Mesendoderm (in vitro differentiated cells): ENCODE measurements around the gene DNAH10.

Experiments
- DNase-seq: peaks from one replicate; pipeline ENCODE4 v3.0.0; 2013
- H2AK5ac ChIP-seq: 2 replicates; pipeline ENCODE4 v1.6.1; 2013; ENCODE audit warnings: low read length, inconsistent platforms
- H2BK120ac ChIP-seq: 2 replicates; pipeline ENCODE4 v1.6.1; 2013; ENCODE audit warnings: low read depth, mild to moderate bottlenecking, low read length, moderate library complexity, mixed read lengths
- H2BK15ac ChIP-seq: replicated peaks from 2 replicates; pipeline ENCODE4 v1.6.1; 2013; ENCODE audit warnings: low read depth, mild to moderate bottlenecking, moderate library complexity
- H2BK5ac ChIP-seq: 2 replicates; pipeline ENCODE4 v1.6.1; 2013; ENCODE audit warnings: low read length, inconsistent platforms
- H3K18ac ChIP-seq: 2 replicates; pipeline ENCODE4 v1.6.1; 2013; ENCODE audit warnings: mild to moderate bottlenecking, low read length, mixed read lengths
- H3K23ac ChIP-seq: one replicate; pipeline ENCODE4 v1.6.1; 2013; ENCODE audit warnings: low read length
- H3K27ac ChIP-seq: 2 replicates; pipeline ENCODE4 v1.5.1; 2013; ENCODE audit warnings: low read depth, mild to moderate bottlenecking, inconsistent platforms, low read length, moderate library complexity
- H3K27me3 ChIP-seq: 2 replicates; pipeline ENCODE4 v1.6.1; 2013; ENCODE audit warnings: low read length, control low read depth, mild to moderate bottlenecking, inconsistent platforms; ENCODE audit not compliant: insufficient read depth, poor library complexity
- H3K36me3 ChIP-seq: 2 replicates; pipeline ENCODE4 v1.6.1; 2013; ENCODE audit warnings: low read length, inconsistent platforms; ENCODE audit not compliant: control insufficient read depth, insufficient read depth
- H3K4ac ChIP-seq: one replicate; pipeline ENCODE4 v1.6.1; 2013; ENCODE audit warnings: low read depth, mild to moderate bottlenecking, low read length, moderate library complexity
- H3K4me1 ChIP-seq: 2 replicates; pipeline ENCODE4 v1.6.1; 2013; ENCODE audit warnings: low read depth, low read length, inconsistent platforms; ENCODE audit not compliant: control insufficient read depth
- H3K4me2 ChIP-seq: 2 replicates; pipeline ENCODE4 v1.6.1; 2013; ENCODE audit warnings: low read length
- H3K4me3 ChIP-seq: 2 replicates; pipeline ENCODE4 v1.5.1; 2013; ENCODE audit warnings: mild to moderate bottlenecking, low read length
- H3K56ac ChIP-seq: one replicate; pipeline ENCODE4 v1.6.1; 2013; ENCODE audit warnings: low read length
- H3K79me1 ChIP-seq: 2 replicates; pipeline ENCODE4 v1.6.1; 2013; ENCODE audit warnings: low read length, inconsistent platforms
- H3K79me2 ChIP-seq: 2 replicates; pipeline ENCODE4 v1.6.1; 2013; ENCODE audit warnings: mild to moderate bottlenecking, low read length; ENCODE audit not compliant: control insufficient read depth, insufficient read depth
- H3K9ac ChIP-seq: 2 replicates; pipeline ENCODE4 v1.6.1; 2013; ENCODE audit warnings: low read length, inconsistent platforms
- H4K5ac ChIP-seq: one replicate; pipeline ENCODE4 v1.6.1; 2013; ENCODE audit warnings: low read length
- H4K8ac ChIP-seq: one replicate; pipeline ENCODE4 v1.6.1; 2013; ENCODE audit warnings: low read depth, mild to moderate bottlenecking, control low read depth, low read length, moderate library complexity
- WGBS: extraction: QIAGEN DNeasy Blood & Tissue Kit; methylation state at CpG from one replicate; pipeline ENCODE4 v1.1.7; 2013; ENCODE audit warnings: low lambda C conversion rate, missing lambda C conversion rate; ENCODE audit not compliant: insufficient coverage; ENCODE audit errors: extremely low coverage; 5-methylcytosine and 5-hydroxymethylcytosine counted together

The DNAH10 gene

GRCh38 chr12:123748661-123749060, 13.4 kb upstream of the DNAH10 start:
- Histone ChIP-seq H2BK5ac (no peak overlapping the region), H3K4me1 (no peaks in the 10 kb centered on the region), H3K4ac (no peak overlapping the region), H2BK15ac (no peak overlapping the region), H3K4me3 (no peak overlapping the region), H3K18ac (no peak overlapping the region), H3K9ac (no peak overlapping the region), H3K79me1 (no peaks in the 10 kb centered on the region), H3K79me2 (no peaks in the 10 kb centered on the region), H3K4me2 (no peak overlapping the region), H3K36me3 (peaks cover 25% of the 10 kb centered on the region), H2BK120ac (no peak overlapping the region), H4K8ac (no peak overlapping the region), H3K23ac (no peak overlapping the region), H4K5ac (no peak overlapping the region), H3K56ac (no peak overlapping the region), H2AK5ac (no peak overlapping the region), H3K27ac (no peak overlapping the region), H3K27me3 (no peaks in the 10 kb centered on the region)
- WGBS, result no CpG with 5 or more reads among the region's 4 CpGs
- no peak for DNase-seq

GRCh38 chr12:123749355-123749754, 12.7 kb upstream of the DNAH10 start:
- no peak for DNase-seq
- no peak overlapping the region for H3K4me3 ChIP-seq
- H3K36me3 ChIP-seq, result peaks cover 23% of the 10 kb centered on the region
- no peak overlapping the region for H2BK120ac ChIP-seq
- no peak overlapping the region for H3K4ac ChIP-seq
- H3K18ac ChIP-seq, result no peak overlapping the region
- H3K4me2 ChIP-seq, result no peak overlapping the region
- H3K79me2 ChIP-seq, result no peaks in the 10 kb centered on the region
- no peaks in the 10 kb centered on the region for H3K27me3 ChIP-seq
- no peak overlapping the region for H2BK5ac ChIP-seq
- no peaks in the 10 kb centered on the region for H3K79me1 ChIP-seq
- no peak overlapping the region for H4K8ac ChIP-seq
- WGBS, result no CpG with 5 or more reads among the region's 10 CpGs
- no peak overlapping the region for H3K9ac ChIP-seq
- H3K23ac ChIP-seq, result no peak overlapping the region
- no peak overlapping the region for H3K27ac ChIP-seq
- no peak overlapping the region for H2BK15ac ChIP-seq
- H4K5ac ChIP-seq, result no peak overlapping the region
- no peaks in the 10 kb centered on the region for H3K4me1 ChIP-seq
- no peak overlapping the region for H2AK5ac ChIP-seq
- H3K56ac ChIP-seq, result no peak overlapping the region

- no peak overlapping the region for H2BK15ac ChIP-seq
- H4K5ac ChIP-seq, result no peak overlapping the region
- DNase-seq, result no peak
- no peak overlapping the region for H3K4me3 ChIP-seq
- no peak overlapping the region for H3K9ac ChIP-seq
- no peak overlapping the region for H4K8ac ChIP-seq
- H2AK5ac ChIP-seq, result no peak overlapping the region
- no peak overlapping the region for H3K18ac ChIP-seq
- H3K36me3 ChIP-seq, result peaks cover 20% of the 10 kb centered on the region
- H2BK5ac ChIP-seq, result no peak overlapping the region
- no CpG with 5 or more reads among the region's 8 CpGs for WGBS
- no peak overlapping the region for H2BK120ac ChIP-seq
- H3K79me1 ChIP-seq, result no peaks in the 10 kb centered on the region
- no peak overlapping the region for H3K23ac ChIP-seq
- H3K56ac ChIP-seq, result no peak overlapping the region
- H3K27ac ChIP-seq, result no peak overlapping the region
- no peaks in the 10 kb centered on the region for H3K79me2 ChIP-seq
- H3K27me3 ChIP-seq, result no peaks in the 10 kb centered on the region
- H3K4me2 ChIP-seq, result no peak overlapping the region
- no peaks in the 10 kb centered on the region for H3K4me1 ChIP-seq
- H3K4ac ChIP-seq, result no peak overlapping the region
Measured at GRCh38 chr12:123750159-123750656, 11.9 kb upstream of the DNAH10 start.

GRCh38 chr12:123752046-123752445, 10.1 kb upstream of the DNAH10 start:
- Histone ChIP-seq H3K23ac (no peak overlapping the region), H3K9ac (no peak overlapping the region), H2AK5ac (no peak overlapping the region), H4K8ac (no peak overlapping the region), H3K27me3 (no peaks in the 10 kb centered on the region), H3K18ac (no peak overlapping the region), H3K79me1 (no peaks in the 10 kb centered on the region), H3K56ac (no peak overlapping the region), H2BK5ac (no peak overlapping the region), H4K5ac (no peak overlapping the region), H3K4me1 (no peaks in the 10 kb centered on the region), H3K27ac (no peak overlapping the region), H3K4me3 (no peak overlapping the region), H2BK120ac (no peak overlapping the region), H3K4me2 (no peak overlapping the region), H2BK15ac (no peak overlapping the region), H3K79me2 (no peaks in the 10 kb centered on the region), H3K36me3 (peaks cover 24% of the 10 kb centered on the region), H3K4ac (no peak overlapping the region)
- DNase-seq, result no peak
- no CpG with 5 or more reads among the region's 3 CpGs for WGBS

- no peak for DNase-seq
- no peak overlapping the region for H3K56ac ChIP-seq
- peaks cover 22% of the 10 kb centered on the region for H3K36me3 ChIP-seq
Measured at GRCh38 chr12:123754041-123754772, 7.9 kb upstream of the DNAH10 start.

GRCh38 chr12:123757561-123757960, 4.5 kb upstream of the DNAH10 start:
- no peak overlapping the region for H3K23ac ChIP-seq
- no peak overlapping the region for H2BK120ac ChIP-seq
- H3K4me2 ChIP-seq, result no peak overlapping the region
- no peaks in the 10 kb centered on the region for H3K79me2 ChIP-seq
- H3K27me3 ChIP-seq, result no peaks in the 10 kb centered on the region
- H3K18ac ChIP-seq, result no peak overlapping the region
- no peak overlapping the region for H3K4ac ChIP-seq
- no peak overlapping the region for H2AK5ac ChIP-seq
- no peak overlapping the region for H3K4me3 ChIP-seq
- H2BK5ac ChIP-seq, result no peak overlapping the region
- H3K27ac ChIP-seq, result no peak overlapping the region
- DNase-seq, result no peak
- no peak overlapping the region for H4K8ac ChIP-seq
- H3K4me1 ChIP-seq, result peaks cover 1% of the 10 kb centered on the region
- H3K36me3 ChIP-seq, result peaks cover 15% of the 10 kb centered on the region
- H3K9ac ChIP-seq, result no peak overlapping the region
- H3K79me1 ChIP-seq, result no peaks in the 10 kb centered on the region
- H4K5ac ChIP-seq, result no peak overlapping the region
- no peak overlapping the region for H3K56ac ChIP-seq
- WGBS, result no CpG with 5 or more reads among the region's 6 CpGs
- H2BK15ac ChIP-seq, result no peak overlapping the region

More at GRCh38 chr12:123754041-123754772, 7.9 kb upstream of the DNAH10 start:
- H3K18ac ChIP-seq, result no peak overlapping the region
- H3K4me1 ChIP-seq, result no peaks in the 10 kb centered on the region
- no peaks in the 10 kb centered on the region for H3K27me3 ChIP-seq
- no peak overlapping the region for H2BK120ac ChIP-seq
- no peak overlapping the region for H4K5ac ChIP-seq
- no peak overlapping the region for H2AK5ac ChIP-seq
- H3K9ac ChIP-seq, result no peak overlapping the region
- no peaks in the 10 kb centered on the region for H3K79me1 ChIP-seq
- no peak overlapping the region for H3K27ac ChIP-seq
- H2BK5ac ChIP-seq, result no peak overlapping the region
- no peak overlapping the region for H2BK15ac ChIP-seq
- WGBS, result no CpG with 5 or more reads among the region's 12 CpGs
- no peaks in the 10 kb centered on the region for H3K79me2 ChIP-seq
- H3K4ac ChIP-seq, result no peak overlapping the region
- H3K4me2 ChIP-seq, result no peak overlapping the region
- H3K23ac ChIP-seq, result no peak overlapping the region
- no peak overlapping the region for H4K8ac ChIP-seq
- H3K4me3 ChIP-seq, result no peak overlapping the region
